Suprapubic skin (tissue), 4 donors: ENCODE results near the gene GRIK4.

Source experiments
- CTCF ChIP-seq, 2 donors: fragments of 200-600 bp in 1 of 2; fragments of 450-650 bp in 1 of 2; sonication (generic) in 1 of 2; IDR thresholded peaks; one replicate each; pipeline ENCODE4 v1.5.1; 2016 to 2019; ENCODE audit warnings: antibody characterized with exemption in 2 of 2, mild to moderate bottlenecking in 1 of 2, moderate library complexity in 1 of 2
- EP300 ChIP-seq: sonication (generic); formaldehyde crosslinking; IDR thresholded peaks from one replicate; pipeline ENCODE4 v1.6.1; 2017; ENCODE audit warnings: antibody characterized with exemption
- POLR2A ChIP-seq, 2 donors: fragments of 450-650 bp; IDR thresholded peaks; one replicate each; pipeline ENCODE4 v1.6.1; 2017; ENCODE audit warnings: antibody characterized with exemption in 2 of 2, mild to moderate bottlenecking in 2 of 2, moderate library complexity in 2 of 2
- POLR2AphosphoS5 ChIP-seq, 3 donors: sonication (generic); formaldehyde crosslinking; IDR thresholded peaks; one replicate each; pipeline ENCODE4 v1.6.1; 2017; ENCODE audit warnings: antibody characterized with exemption in 3 of 3

- TF ChIP-seq CTCF (IDR thresholded peaks at IDR 0.05) (no peak), EP300 (no peak), POLR2A (IDR thresholded peaks at IDR 0.05) (no peak), POLR2AphosphoS5 (IDR thresholded peaks at IDR 0.05) (no peak)
Observed at GRCh38 chr11:120912915-120913314, 401.4 kb downstream of the GRIK4 start.
